ENCODE results near the gene CNTN5. TPM values are rescaled to one million over a fixed set of nuclear protein-coding genes. Genes with fewer than 3 reads are reported as not detected.

CNTN5 gene
- total RNA-seq, 4 donors from 2014 or later: not detected

DNA sequence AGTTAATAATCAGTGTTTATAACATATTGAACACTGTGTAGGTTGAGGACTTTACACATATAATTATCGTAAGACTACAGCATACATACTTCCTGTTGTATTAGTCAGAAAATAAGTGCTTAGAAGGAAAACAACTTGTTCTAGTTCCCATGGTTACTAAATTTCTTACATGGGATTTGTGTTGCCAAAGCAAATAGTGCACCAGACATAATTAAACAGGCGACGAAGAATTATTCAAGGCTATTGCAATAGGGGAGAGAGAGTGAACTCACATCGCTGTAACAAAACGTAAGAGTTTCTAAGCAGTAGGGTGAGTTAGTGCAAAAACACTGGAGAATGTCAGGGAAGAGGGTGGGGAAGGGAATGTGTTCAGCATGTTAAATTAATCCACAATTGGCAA, 347.8 kb downstream of the CNTN5 start:
- Histone ChIP-seq H3K4me3 (no peak overlapping the region), H3K27me3 (no peaks in the 10 kb centered on the region), H3K27ac (no peak overlapping the region), H3K36me3 (no peaks in the 10 kb centered on the region), H3K4me1 (no peaks in the 10 kb centered on the region), H3K9me3 (no peaks in the 10 kb centered on the region)
- no peak for DNase-seq (ENCODE audit: low spot score in 2 of 2)
- TF ChIP-seq EP300 (IDR thresholded peaks at IDR 0.05): no peak
- no peak for TF ChIP-seq POLR2AphosphoS5 (IDR thresholded peaks at IDR 0.05)
- TF ChIP-seq CTCF (IDR thresholded peaks at IDR 0.05): no peak
- no peak for TF ChIP-seq POLR2A (IDR thresholded peaks at IDR 0.05)
- 67% methylated on average over 5 of the region's 5 CpGs for WGBS

DNA sequence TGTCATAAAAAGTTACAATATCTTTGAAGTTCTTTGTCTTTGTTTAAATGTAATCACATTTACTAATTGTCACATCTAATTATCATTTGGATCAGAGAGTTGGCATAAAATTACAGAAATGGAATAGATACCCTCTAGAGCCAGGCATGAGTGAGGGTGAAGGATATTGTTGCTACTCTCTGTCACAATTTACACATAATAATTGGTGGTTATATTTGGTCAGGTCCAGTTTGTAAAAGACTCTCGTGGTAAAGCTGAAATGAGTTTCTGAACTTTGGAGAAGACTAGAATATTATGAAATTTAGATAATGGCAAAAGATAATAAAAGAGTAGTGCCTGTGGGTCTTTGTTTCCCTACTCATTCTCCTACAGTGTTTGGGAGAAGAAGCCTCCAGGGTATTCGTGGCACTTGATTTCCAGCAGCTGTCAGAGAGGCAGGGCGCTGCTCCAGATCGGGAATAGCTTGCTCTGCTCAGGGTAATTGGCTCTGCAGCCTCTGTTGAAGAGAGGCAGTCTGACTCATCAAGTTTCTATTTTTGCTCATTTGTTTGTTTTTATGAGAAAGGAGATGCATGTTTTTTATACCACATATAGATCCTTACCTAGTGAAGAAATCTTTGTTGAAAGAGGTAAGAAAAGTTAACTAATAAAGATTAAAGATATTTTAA, 349.9 kb downstream of the CNTN5 start:
- Histone ChIP-seq H3K4me1 (no peaks in the 10 kb centered on the region), H3K4me3 (no peak overlapping the region), H3K27me3 (no peaks in the 10 kb centered on the region), H3K9me3 (no peaks in the 10 kb centered on the region), H3K27ac (no peak overlapping the region), H3K36me3 (no peaks in the 10 kb centered on the region)
- no peak for DNase-seq (ENCODE audit: low spot score in 2 of 2)
- 18% methylated on average over 4 of the region's 4 CpGs for WGBS
- TF ChIP-seq EP300 (IDR thresholded peaks at IDR 0.05) (no peak), CTCF (IDR thresholded peaks at IDR 0.05) (no peak), POLR2AphosphoS5 (IDR thresholded peaks at IDR 0.05) (no peak), POLR2A (IDR thresholded peaks at IDR 0.05) (no peak)

DNA sequence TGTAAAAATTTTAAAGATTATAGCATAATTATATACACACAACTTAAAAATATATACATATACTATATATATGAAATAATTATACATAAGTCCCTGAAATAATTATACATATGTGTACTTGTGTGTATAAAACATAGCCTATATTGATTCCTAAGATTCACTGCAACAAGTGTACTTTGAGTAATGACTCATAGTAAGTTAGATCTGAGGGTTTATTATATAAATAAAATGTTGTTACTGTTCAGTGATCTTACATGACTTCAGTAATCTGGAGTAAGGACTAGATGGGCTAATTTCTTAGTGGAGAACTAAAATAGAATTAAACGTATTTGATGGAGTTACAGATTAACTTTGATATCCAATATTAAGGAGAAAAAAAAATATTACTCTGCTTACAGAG, 350.5 kb downstream of the CNTN5 start:
- TF ChIP-seq POLR2AphosphoS5 (IDR thresholded peaks at IDR 0.05): no peak
- no peak for TF ChIP-seq CTCF (IDR thresholded peaks at IDR 0.05)

GRCh38 chr11:99376463-99376862, 355.7 kb downstream of the CNTN5 start:
- no peaks in the 10 kb centered on the region for H3K4me1 ChIP-seq
- H3K27ac ChIP-seq: no peak overlapping the region
- no peaks in the 10 kb centered on the region for H3K27me3 ChIP-seq
- H3K36me3 ChIP-seq: no peaks in the 10 kb centered on the region
- TF ChIP-seq CTCF (IDR thresholded peaks at IDR 0.05) (no peak), EP300 (IDR thresholded peaks at IDR 0.05) (no peak), POLR2A (IDR thresholded peaks at IDR 0.05) (no peak), POLR2AphosphoS5 (IDR thresholded peaks at IDR 0.05) (no peak)
- DNase-seq (ENCODE audit: low spot score in 2 of 2): no peak
- 77% methylated on average over 2 of the region's 2 CpGs for WGBS
- H3K9me3 ChIP-seq: no peaks in the 10 kb centered on the region
- no peak overlapping the region for H3K4me3 ChIP-seq

More for the DNA sequence above, 350.5 kb downstream of the CNTN5 start:
- no peaks in the 10 kb centered on the region for H3K9me3 ChIP-seq
- no peaks in the 10 kb centered on the region for H3K4me1 ChIP-seq
- no peak overlapping the region for H3K27ac ChIP-seq
- no peaks in the 10 kb centered on the region for H3K36me3 ChIP-seq
- no peak for DNase-seq (ENCODE audit: low spot score in 2 of 2)
- H3K27me3 ChIP-seq: no peaks in the 10 kb centered on the region
- H3K4me3 ChIP-seq: no peak overlapping the region
- 85% methylated on average over 1 of the region's 1 CpG for WGBS

GRCh38 chr11:99383648-99384245, 363.0 kb downstream of the CNTN5 start:
- Histone ChIP-seq H3K27me3 (no peaks in the 10 kb centered on the region), H3K27ac (no peak overlapping the region), H3K4me1 (no peaks in the 10 kb centered on the region), H3K4me3 (no peak overlapping the region), H3K9me3 (no peaks in the 10 kb centered on the region), H3K36me3 (no peaks in the 10 kb centered on the region)
- 80% methylated on average over 4 of the region's 4 CpGs for WGBS
- DNase-seq (ENCODE audit: low spot score in 2 of 2): no peak
- no peak for TF ChIP-seq EP300 (IDR thresholded peaks at IDR 0.05)
- TF ChIP-seq CTCF (IDR thresholded peaks at IDR 0.05): no peak
- TF ChIP-seq POLR2A (IDR thresholded peaks at IDR 0.05): no peak

Data from suprapubic skin (tissue), 4 donors.